IMR-90 (cell line): ENCODE measurements around the gene CDH13. TPM values are rescaled to one million over a fixed set of nuclear protein-coding genes. Genes with fewer than 3 reads are reported as not detected.

Source experiments
- ATAC-seq: fragments of 200-7000 bp; cut with Tn5 transposase; 2 replicates; pipeline ENCODE4 v1.9.1; 2020; ENCODE audit warnings: low read depth, mild to moderate bottlenecking, moderate library complexity
- BruUV-seq: library from RNA; stranded (reverse); fragments of 400-500 nt; replicated peaks from 2 replicates; lab custom pipeline; 2021; lab: Mats Ljungman, UMichigan
- CTCF ChIA-PET: fragments of 300-600 bp; formaldehyde crosslinking; extraction: SDS; loops from one replicate; lab custom pipeline; 2021; ENCODE audit warnings: antibody characterized with exemption; lab: Yijun Ruan, JAX
- POLR2A ChIA-PET: fragments of 300-600 bp; sonication (Branson Sonifier 250); formaldehyde crosslinking; loops from one replicate; lab custom pipeline; 2022; ENCODE audit warnings: antibody characterized with exemption; ENCODE audit not compliant: unreplicated experiment; lab: Charles Lee
- DNase-seq: peaks from one replicate; pipeline ENCODE4 v3.0.0; 2013
- H2AFZ ChIP-seq: replicated peaks from 2 replicates; pipeline ENCODE3; 2013; ENCODE audit warnings: low read length, mild to moderate bottlenecking; ENCODE audit not compliant: poor library complexity
- H2AK5ac ChIP-seq: 2 replicates; pipeline ENCODE4 v1.6.1; 2013; ENCODE audit warnings: low read depth, low read length, inconsistent platforms
- H2AK9ac ChIP-seq: replicated peaks from 2 replicates; pipeline ENCODE3; 2013; ENCODE audit warnings: mild to moderate bottlenecking, low read depth, low read length, moderate library complexity; ENCODE audit not compliant: poor library complexity
- H2BK120ac ChIP-seq: 2 replicates; pipeline ENCODE4 v1.6.1; 2013; ENCODE audit warnings: low read depth, low read length, inconsistent platforms
- H2BK15ac ChIP-seq: 3 replicates; pipeline ENCODE4 v1.6.1; 2013; ENCODE audit warnings: low read depth, low read length, inconsistent platforms
- H2BK20ac ChIP-seq: 2 replicates; pipeline ENCODE4 v1.6.1; 2013; ENCODE audit warnings: low read depth, mild to moderate bottlenecking, inconsistent platforms, low read length, moderate library complexity
- H2BK5ac ChIP-seq: 2 replicates; pipeline ENCODE4 v1.6.1; 2013; ENCODE audit warnings: mild to moderate bottlenecking, low read depth, low read length, inconsistent platforms; ENCODE audit not compliant: poor library complexity, severe bottlenecking
- H3K14ac ChIP-seq: replicated peaks from 2 replicates; pipeline ENCODE4 v1.6.1; 2013; ENCODE audit warnings: low read depth, low read length, inconsistent platforms
- H3K18ac ChIP-seq: 2 replicates; pipeline ENCODE4 v1.6.1; 2013; ENCODE audit warnings: low read depth, low read length, control low read depth
- H3K23ac ChIP-seq: 2 replicates; pipeline ENCODE4 v1.6.1; 2013; ENCODE audit warnings: low read depth, low read length, inconsistent platforms
- H3K27ac ChIP-seq: 2 replicates; pipeline ENCODE4 v1.5.1; 2013; ENCODE audit warnings: mild to moderate bottlenecking, control low read depth, low read length; ENCODE audit not compliant: insufficient read depth
- H3K27me3 ChIP-seq: 2 replicates; pipeline ENCODE4 v1.6.1; 2013; ENCODE audit warnings: low read length; ENCODE audit not compliant: control insufficient read depth, insufficient read depth
- H3K36me3 ChIP-seq: 2 replicates; pipeline ENCODE4 v1.6.1; 2013; ENCODE audit warnings: low read length, mixed read lengths; ENCODE audit not compliant: control insufficient read depth, insufficient read depth
- H3K4ac ChIP-seq: 2 replicates; pipeline ENCODE4 v1.6.1; 2013; ENCODE audit warnings: low read depth, low read length, inconsistent platforms
- H3K4me1 ChIP-seq: 2 replicates; pipeline ENCODE4 v1.6.1; 2013; ENCODE audit warnings: low read length, mixed read lengths; ENCODE audit not compliant: control insufficient read depth, insufficient read depth
- H3K4me2 ChIP-seq: 2 replicates; pipeline ENCODE4 v1.6.1; 2013; ENCODE audit warnings: low read depth, mild to moderate bottlenecking, control low read depth, low read length, moderate library complexity
- H3K4me3 ChIP-seq: 2 replicates; pipeline ENCODE4 v1.5.1; 2013; ENCODE audit warnings: low read depth, mild to moderate bottlenecking, control low read depth, low read length, moderate library complexity; ENCODE audit not compliant: insufficient read depth
- H3K56ac ChIP-seq: 2 replicates; pipeline ENCODE4 v1.6.1; 2013; ENCODE audit warnings: low read length, inconsistent platforms; ENCODE audit not compliant: insufficient read depth; ENCODE audit errors: extremely low read depth
- H3K79me1 ChIP-seq, 2 experiments: 2 replicates each; pipeline ENCODE4 v1.6.1; 2013; ENCODE audit warnings: low read length in 2 of 2, inconsistent platforms in 1 of 2, low read depth in 1 of 2
- H3K9ac ChIP-seq: 2 replicates; pipeline ENCODE4 v1.6.1; 2013; ENCODE audit warnings: low read depth, low read length, control low read depth
- H3K9me1 ChIP-seq: 2 replicates; pipeline ENCODE4 v1.6.1; 2013; ENCODE audit warnings: low read length, inconsistent platforms; ENCODE audit not compliant: insufficient read depth
- H3K9me3 ChIP-seq: 2 replicates; pipeline ENCODE4 v1.6.1; 2013; ENCODE audit warnings: low read length; ENCODE audit not compliant: control insufficient read depth, insufficient read depth
- H4K20me1 ChIP-seq: 2 replicates; pipeline ENCODE4 v1.6.1; 2013; ENCODE audit warnings: low read length, inconsistent platforms; ENCODE audit not compliant: insufficient read depth
- H4K5ac ChIP-seq: 2 replicates; pipeline ENCODE4 v1.6.1; 2013; ENCODE audit warnings: mild to moderate bottlenecking, low read depth, low read length, control low read depth
- H4K8ac ChIP-seq, 2 experiments: 2 replicates each; pipeline ENCODE4 v1.6.1; 2013; ENCODE audit warnings: low read depth in 2 of 2, low read length in 2 of 2, control low read depth in 1 of 2, inconsistent platforms in 1 of 2
- H4K91ac ChIP-seq: 2 replicates; pipeline ENCODE4 v1.6.1; 2013; ENCODE audit warnings: low read depth, low read length, inconsistent platforms; ENCODE audit not compliant: insufficient read depth
- BHLHE40 ChIP-seq: fragments of 150-350 bp; IDR thresholded peaks from 2 replicates; pipeline ENCODE4 v1.6.1; 2016; ENCODE audit warnings: mild to moderate bottlenecking, low read depth, low read length
- CEBPB ChIP-seq: IDR thresholded peaks from 2 replicates; pipeline ENCODE4 v1.6.1; 2012; ENCODE audit warnings: low read depth, low read length, improper control_type of control experiment
- CHD1 ChIP-seq: IDR thresholded peaks from 2 replicates; pipeline ENCODE4 v1.6.1; 2012; ENCODE audit warnings: low read depth, low read length, improper control_type of control experiment
- ELK1 ChIP-seq: fragments of 150-350 bp; IDR thresholded peaks from 2 replicates; pipeline ENCODE4 v1.6.1; 2016; ENCODE audit warnings: low read depth, mild to moderate bottlenecking, low read length, moderate library complexity, borderline replicate concordance
- FOS ChIP-seq: fragments of 150-350 bp; IDR thresholded peaks from 2 replicates; pipeline ENCODE4 v1.6.1; 2016; ENCODE audit warnings: low read depth, low read length
- MAFK ChIP-seq: IDR thresholded peaks from 2 replicates; pipeline ENCODE4 v1.6.1; 2012; ENCODE audit warnings: low read depth, low read length, improper control_type of control experiment
- MAZ ChIP-seq: IDR thresholded peaks from 2 replicates; pipeline ENCODE4 v1.6.1; 2012; ENCODE audit warnings: low read depth, mild to moderate bottlenecking, low read length, improper control_type of control experiment, moderate library complexity, borderline replicate concordance
- MXI1 ChIP-seq: IDR thresholded peaks from 2 replicates; pipeline ENCODE4 v1.6.1; 2012; ENCODE audit warnings: low read depth, mild to moderate bottlenecking, low read length, moderate library complexity, borderline replicate concordance
- NFE2L2 ChIP-seq: fragments of 150-350 bp; IDR thresholded peaks from 2 replicates; pipeline ENCODE4 v1.6.1; 2016; ENCODE audit warnings: low read depth, mild to moderate bottlenecking, low read length
- RAD21 ChIP-seq: IDR thresholded peaks from 2 replicates; pipeline ENCODE4 v1.6.1; 2012; ENCODE audit warnings: low read length, improper control_type of control experiment
- RCOR1 ChIP-seq: IDR thresholded peaks from 2 replicates; pipeline ENCODE4 v1.6.1; 2012; ENCODE audit warnings: mild to moderate bottlenecking, low read length, improper control_type of control experiment; ENCODE audit not compliant: insufficient replicate concordance
- RFX5 ChIP-seq: IDR thresholded peaks from 2 replicates; pipeline ENCODE4 v1.8.0; 2012; ENCODE audit warnings: low read depth, mild to moderate bottlenecking, low read length, moderate library complexity
- SMC3 ChIP-seq: fragments of 150-350 bp; IDR thresholded peaks from 2 replicates; pipeline ENCODE4 v1.6.1; 2016; ENCODE audit warnings: low read depth, mild to moderate bottlenecking, antibody characterized with exemption, low read length, moderate library complexity
- USF2 ChIP-seq: fragments of 150-350 bp; IDR thresholded peaks from 2 replicates; pipeline ENCODE4 v1.6.1; 2017; ENCODE audit warnings: mild to moderate bottlenecking, antibody characterized with exemption, low read length, low read depth
- WGBS, 2 experiments: methylation state at CpG; one replicate each; pipeline versions ENCODE4 v1.1.5 to v1.1.7; 2013; ENCODE audit warnings: missing lambda C conversion rate in 2 of 2; ENCODE audit not compliant: insufficient read length in 1 of 2; ENCODE audit errors: extremely low coverage in 2 of 2; 5-methylcytosine and 5-hydroxymethylcytosine counted together
- dilution Hi-C: fragments of 300-500 bp; cut with HindIII; formaldehyde crosslinking; loops from one replicate; pipeline ENCODE4 v1.14.3; 2018; ENCODE audit warnings: low sequenced_read_pairs; ENCODE audit not compliant: unreplicated experiment
- in situ Hi-C: fragments of 300-500 bp; cut with MboI; formaldehyde crosslinking; loops from 3 replicates; pipeline ENCODE4 v1.14.3; 2019; ENCODE audit warnings: low sequenced_read_pairs, inconsistent platforms, mixed read lengths
- intact Hi-C: fragments of 100-400 bp; cut with micrococcal nuclease; formaldehyde crosslinking; loops from 2 replicates; pipeline ENCODE4 v1.10.0; 2022
- polyA plus RNA-seq, 3 experiments: library from polyadenylated mRNA; depleted of rRNA; stranded (reverse); fragments of >200 nt; gene quantifications; 2 replicates each; pipeline ENCODE4 v1.2.3, GENCODE V29; 2012; ENCODE audit warnings: low replicate concordance in 1 of 3
- total RNA-seq: library from RNA; depleted of rRNA; stranded (reverse); fragments of >200 nt; gene quantifications from 2 replicates; pipeline ENCODE4 v1.2.3, GENCODE V29; 2012
- TF ChIP-seq, protein P1 (sequence below): conservative IDR thresholded peaks from 2 replicates; pipeline ENCODE4 v1.5.1; 2012; ENCODE audit warnings: mild to moderate bottlenecking, low read depth, low read length, improper control_type of control experiment

The CDH13 gene
- total and polyA plus RNA-seq, 2 of the 4 experiments (the other 2 are of a cell fraction): 61.6 to 74.7 TPM

DNA sequence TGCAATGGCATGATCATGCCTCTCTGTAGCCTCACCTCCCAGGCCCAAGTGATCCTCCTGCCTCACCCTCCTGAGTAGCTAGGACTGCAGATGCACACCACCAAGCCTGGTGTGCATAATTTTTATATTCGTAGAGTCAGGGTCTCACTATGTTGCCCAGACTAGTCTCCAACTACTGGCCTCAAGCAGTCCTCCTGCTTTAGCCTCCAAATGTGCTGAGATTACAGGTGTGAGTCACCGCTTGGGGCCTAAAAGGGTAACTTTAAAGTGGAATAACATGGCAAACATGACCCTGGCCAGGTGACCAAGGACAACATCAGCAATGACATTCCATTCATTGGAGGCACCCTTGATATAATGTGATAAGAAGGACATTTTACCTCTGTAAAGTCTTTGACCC lies 1207.2 kb downstream of the CDH13 start:
- Histone ChIP-seq H2AK5ac (no peak overlapping the region), H2AFZ (no peak overlapping the region), H2BK120ac (no peak overlapping the region), H4K8ac (no peak overlapping the region), H2BK15ac (no peak overlapping the region), H2BK5ac (no peak overlapping the region), H3K9ac (no peak overlapping the region), H3K56ac (no peak overlapping the region), H4K91ac (no peak overlapping the region), H3K9me3 (no peaks in the 10 kb centered on the region), H3K79me1 (no peaks in the 10 kb centered on the region), H3K4me1 (peaks cover 2% of the 10 kb centered on the region), H4K20me1 (no peaks in the 10 kb centered on the region), H2AK9ac (no peak overlapping the region), H3K9me1 (no peaks in the 10 kb centered on the region), H2BK20ac (no peak overlapping the region), H3K18ac (no peak overlapping the region), H4K5ac (no peak overlapping the region), H3K4me2 (no peak overlapping the region), H3K27me3 (peaks cover 8% of the 10 kb centered on the region), H3K36me3 (no peaks in the 10 kb centered on the region), H3K27ac (no peak overlapping the region), H3K23ac (no peak overlapping the region), H3K4ac (no peak overlapping the region), H3K4me3 (no peak overlapping the region), H3K14ac (no peak overlapping the region)
- WGBS, 2 experiments: no CpG with 5 or more reads among the region's 2 CpGs
- ATAC-seq (no peak), DNase-seq (no peak)
- POLR2A ChIA-PET: no interaction called here
- TF ChIP-seq MAFK (no peak), ELK1 (no peak), RAD21 (no peak), SMC3 (no peak), CHD1 (no peak), USF2 (no peak), RCOR1 (no peak), MAZ (no peak), BHLHE40 (no peak), NFE2L2 (no peak), CEBPB (no peak), MXI1 (no peak), FOS (no peak), RFX5 (no peak)
- TF ChIP-seq, protein P1, sequence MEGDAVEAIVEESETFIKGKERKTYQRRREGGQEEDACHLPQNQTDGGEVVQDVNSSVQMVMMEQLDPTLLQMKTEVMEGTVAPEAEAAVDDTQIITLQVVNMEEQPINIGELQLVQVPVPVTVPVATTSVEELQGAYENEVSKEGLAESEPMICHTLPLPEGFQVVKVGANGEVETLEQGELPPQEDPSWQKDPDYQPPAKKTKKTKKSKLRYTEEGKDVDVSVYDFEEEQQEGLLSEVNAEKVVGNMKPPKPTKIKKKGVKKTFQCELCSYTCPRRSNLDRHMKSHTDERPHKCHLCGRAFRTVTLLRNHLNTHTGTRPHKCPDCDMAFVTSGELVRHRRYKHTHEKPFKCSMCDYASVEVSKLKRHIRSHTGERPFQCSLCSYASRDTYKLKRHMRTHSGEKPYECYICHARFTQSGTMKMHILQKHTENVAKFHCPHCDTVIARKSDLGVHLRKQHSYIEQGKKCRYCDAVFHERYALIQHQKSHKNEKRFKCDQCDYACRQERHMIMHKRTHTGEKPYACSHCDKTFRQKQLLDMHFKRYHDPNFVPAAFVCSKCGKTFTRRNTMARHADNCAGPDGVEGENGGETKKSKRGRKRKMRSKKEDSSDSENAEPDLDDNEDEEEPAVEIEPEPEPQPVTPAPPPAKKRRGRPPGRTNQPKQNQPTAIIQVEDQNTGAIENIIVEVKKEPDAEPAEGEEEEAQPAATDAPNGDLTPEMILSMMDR: no peak
- in situ Hi-C loops: no loop called here
- CTCF ChIA-PET: no interaction called here
- no TSS peak for BruUV-seq
- dilution Hi-C loops: no loop called here
- intact Hi-C loops: no loop called here
